ENCODE results near the gene LYSMD1. TPM values are rescaled to one million over a fixed set of nuclear protein-coding genes. Genes with fewer than 3 reads are reported as not detected.

The LYSMD1 gene
- total and polyA plus RNA-seq, 2 of the 8 experiments (the other 6 are each of a cell fraction or from before 2014, with no cell fraction given) = 2.4 to 6.0 TPM

GRCh38 chr1:151213560-151213959 is 47.9 kb upstream of the LYSMD1 start (continued):
- TF ChIP-seq CTCF (IDR thresholded peaks at IDR 0.05; ENCODE audit: control extremely low read depth in 1 of 3, insufficient read depth in 1 of 3, low read depth in 1 of 3, low read length in 3 of 3) (no peak), TBP (IDR thresholded peaks at IDR 0.05; ENCODE audit: low read depth, low read length) (no peak)
